ENCODE results near the gene RAB38.

Gene RAB38

DNA sequence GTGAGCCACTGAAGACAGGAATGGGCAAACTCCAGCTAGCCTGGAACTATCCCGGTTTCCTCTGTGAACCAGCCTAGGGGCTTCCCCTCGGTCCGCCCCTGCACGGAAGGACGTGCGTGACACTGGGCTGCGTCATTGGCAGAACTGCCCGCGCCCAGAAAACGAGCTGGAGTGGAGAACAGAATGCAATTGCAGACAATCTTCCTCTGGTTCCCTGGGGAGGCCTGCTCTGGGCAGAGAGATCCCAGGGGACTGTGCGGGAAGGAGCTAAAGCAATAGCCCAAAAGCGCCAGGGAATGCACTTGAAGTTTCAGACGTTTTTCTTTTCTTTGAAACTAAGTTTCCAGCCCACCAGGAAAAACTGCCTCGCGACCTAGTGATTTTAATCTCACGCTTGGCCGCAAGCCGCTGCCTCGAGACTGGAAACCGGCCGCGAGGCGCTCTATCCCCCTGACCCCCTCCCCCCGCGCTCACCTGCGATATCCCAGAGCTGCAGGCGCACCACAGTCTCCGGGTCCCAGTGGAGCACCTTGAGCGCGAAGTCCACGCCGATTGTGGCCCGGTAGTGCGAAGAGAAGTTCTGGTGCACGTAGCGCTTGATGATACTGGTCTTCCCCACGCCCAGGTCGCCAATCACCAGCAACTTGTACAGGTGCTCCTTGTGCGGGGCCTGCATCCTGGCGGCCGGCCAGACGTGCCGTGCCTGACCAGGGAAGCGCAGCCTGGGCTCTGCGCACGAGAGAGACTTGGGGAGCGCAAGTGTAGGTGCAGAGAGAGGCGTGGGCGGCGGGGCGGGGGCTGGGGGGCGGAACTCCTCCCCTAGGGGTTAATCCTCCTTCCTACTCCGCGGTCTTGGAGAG is at the start of gene RAB38:
TSS of gene RAB38 (minus strand) at position 735 of the 860 bp plus-strand sequence. CDS start at position 676, 59 bp downstream.
- DNase-seq = no peak

DNA sequence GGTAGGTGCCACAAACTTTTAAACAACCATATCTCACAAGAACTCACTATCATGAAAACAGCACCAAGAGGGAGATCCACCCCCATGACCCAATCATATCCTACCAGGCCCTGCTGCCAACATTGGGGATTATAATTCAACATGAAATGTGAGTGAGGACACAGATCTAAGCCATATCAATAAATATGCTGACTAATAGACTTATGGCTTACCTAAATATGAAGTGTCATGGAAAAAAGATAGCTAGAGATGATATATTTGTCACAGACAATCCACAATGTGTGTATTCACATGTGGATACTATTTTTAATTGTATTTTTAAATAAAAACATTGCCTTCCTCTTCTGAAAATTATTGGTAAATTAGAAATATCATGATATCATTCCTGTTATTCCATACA is 38.2 kb upstream of the RAB38 start:
- DNase-seq = no peak

DNA sequence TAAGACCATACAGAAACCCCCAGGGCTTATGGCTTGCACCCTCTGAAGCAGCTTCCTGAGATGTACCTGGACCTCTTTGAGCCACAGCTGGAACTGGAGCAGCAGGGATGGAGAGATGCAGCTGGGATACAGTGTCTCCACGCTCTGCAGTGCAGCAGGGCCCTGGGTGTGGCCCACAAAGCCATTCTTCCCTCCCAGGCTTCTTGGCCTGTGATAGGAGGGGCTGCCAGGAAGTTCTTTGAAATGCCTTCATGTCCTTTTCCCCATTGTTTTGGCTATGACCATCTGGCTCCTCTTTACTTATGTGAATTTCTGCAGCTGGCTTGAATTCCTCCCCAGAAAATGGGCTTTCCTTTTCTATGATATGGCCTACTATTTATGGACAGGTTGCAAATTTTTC is 37.1 kb upstream of the RAB38 start:
- DNase-seq = no peak

DNA sequence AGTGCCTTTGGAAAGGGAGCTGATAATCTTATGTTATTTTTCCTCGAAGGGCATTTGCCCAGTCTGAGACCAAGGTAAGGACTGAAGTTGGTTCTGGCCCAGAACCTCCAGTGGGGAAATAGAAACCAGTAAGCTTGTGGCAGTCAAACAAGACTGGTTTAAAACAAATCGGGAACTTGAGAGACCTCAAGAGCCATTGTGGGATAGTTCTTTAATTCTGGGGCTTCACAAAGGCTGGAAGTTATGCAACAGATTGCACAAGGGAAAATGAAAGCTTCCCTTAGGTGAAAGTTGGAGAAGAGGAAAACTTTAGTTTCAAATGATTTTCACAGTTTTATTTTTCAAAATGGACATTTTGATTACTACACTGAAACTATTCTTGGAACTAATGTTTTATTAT is 33.5 kb upstream of the RAB38 start:
- no peak for DNase-seq

DNA sequence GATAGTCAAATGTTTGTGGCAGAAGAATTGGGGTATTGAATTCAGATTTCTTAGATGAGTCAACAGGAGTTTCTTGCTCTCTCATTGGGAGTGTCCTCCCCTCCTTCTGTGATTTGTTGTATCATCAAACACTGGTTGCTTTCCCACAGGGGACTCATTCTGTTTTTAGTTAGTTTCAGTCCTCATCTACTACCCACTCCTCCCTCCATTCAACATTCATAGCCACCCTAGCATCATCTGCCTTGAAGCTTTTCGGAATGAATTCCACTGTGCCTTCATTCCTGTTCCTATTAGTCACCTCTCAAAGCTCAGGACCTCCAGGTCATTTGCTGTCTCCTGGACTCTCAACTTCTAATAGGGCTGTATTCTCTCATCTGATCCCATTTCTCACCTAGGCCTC is 31.5 kb upstream of the RAB38 start:
- DNase-seq = no peak

DNA sequence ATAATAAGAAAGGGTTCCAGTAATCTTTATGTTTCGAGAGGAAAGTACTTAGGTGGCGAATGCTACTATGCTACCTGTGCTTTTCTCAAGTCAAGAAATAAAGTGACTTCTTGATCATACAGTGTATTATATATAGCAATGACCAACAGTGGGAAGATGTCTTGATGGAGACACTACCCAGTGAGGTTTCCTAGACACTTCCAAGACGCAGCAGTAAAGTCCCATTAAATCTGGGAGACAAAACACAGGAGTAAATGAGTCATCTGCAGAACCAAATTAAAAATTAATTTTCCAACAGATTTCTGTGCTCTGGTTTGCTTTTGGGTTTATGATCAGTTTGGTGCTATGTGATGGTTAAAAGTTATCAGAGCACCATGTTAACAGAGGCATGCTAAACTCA is 29.1 kb upstream of the RAB38 start:
- DNase-seq = no peak

DNA sequence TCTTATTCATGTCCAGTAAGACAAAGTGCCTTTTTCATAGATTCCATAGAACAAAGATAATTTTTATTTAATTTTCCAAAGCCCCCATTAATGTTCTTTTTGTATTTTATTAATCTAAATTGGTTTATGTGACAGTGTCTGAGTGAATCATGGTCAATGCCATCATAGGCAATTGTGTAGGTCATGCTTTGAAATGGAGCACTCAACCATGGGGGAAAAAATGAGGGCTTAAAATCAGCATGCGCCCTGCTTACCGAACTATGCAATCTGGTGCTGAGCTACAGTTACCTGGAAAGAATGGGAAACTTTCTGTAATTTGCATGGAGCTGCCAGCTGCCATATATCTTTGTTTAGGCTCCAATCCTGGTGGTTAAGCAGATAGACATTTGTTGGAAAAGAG is 28.4 kb upstream of the RAB38 start:
- DNase-seq = no peak

DNA sequence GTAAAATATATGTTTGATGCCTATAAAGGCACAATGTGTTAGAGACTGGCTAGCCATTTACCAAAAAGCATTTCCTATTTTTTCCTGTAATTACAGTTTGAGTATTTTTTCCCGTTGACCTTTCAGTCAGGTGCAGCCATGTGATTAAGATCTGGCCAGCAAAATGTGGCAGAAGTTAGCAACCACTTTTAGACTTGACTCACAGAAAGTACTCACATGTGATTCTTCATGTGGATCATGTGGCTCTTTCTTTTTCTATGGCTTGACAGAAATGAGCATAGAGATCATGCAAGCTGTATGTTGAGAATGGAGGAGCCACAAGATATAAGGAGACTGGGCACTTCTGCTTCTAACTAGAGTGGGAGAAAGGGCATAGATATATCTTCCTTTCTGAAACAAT is 27.3 kb upstream of the RAB38 start:
- DNase-seq = no peak

DNA sequence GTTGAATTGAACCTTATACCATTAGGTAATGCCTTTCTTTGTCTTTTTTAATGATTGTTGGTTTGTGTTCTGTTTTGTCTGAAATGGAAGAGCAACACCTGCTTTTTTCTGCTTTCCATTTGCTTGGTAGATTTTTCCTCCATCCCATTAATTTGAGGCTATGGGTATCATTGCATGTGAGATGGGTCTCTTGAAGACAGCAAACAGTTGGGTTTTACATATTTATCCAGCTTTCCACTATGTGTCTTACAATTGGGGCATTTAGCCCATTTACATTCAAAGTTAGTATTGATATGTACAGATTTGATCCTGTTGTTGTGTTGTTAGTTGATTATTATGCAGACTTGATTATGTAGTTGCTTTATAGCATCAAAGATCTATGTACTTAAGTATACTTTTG is 21.1 kb upstream of the RAB38 start:
- DNase-seq = no peak

DNA sequence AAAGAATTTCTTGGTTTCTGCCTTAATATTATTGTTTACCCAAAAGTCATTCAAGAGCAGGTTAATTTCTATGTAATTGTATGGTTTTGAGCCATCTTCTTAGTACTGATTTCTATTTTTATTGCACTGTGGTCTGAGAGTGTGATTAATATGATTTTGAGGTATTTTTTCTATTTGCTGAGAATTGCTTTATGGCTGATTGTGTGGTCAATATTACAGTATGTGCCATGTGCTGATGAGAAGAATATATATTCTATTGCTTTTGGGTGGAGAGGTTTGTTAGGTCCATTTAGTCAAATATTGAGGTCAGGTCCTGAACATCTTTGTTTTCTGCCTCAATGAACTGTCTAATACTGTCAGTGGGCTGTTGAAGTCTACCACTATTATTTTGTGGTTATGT is 20.7 kb upstream of the RAB38 start:
- no peak for DNase-seq

DNA sequence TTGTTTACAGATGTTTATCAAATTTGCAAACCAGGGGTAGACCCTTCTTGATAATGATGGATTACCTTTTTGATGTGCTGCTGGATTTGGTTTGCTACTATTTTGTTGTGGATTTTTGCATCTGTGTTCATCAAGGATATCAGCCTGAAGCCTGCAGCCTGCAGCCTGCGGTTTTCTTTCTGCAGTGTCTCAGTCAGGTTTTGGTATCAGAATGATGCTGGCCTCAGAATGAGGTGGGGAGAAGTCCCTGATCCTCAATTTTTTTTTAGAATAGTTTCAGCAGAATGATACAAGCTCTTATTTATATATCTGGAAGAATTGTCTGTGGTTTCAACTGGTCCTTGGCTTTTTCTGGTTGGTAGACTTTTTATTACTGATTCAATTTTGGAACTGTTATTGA is 19.7 kb upstream of the RAB38 start:
- DNase-seq = no peak

DNA sequence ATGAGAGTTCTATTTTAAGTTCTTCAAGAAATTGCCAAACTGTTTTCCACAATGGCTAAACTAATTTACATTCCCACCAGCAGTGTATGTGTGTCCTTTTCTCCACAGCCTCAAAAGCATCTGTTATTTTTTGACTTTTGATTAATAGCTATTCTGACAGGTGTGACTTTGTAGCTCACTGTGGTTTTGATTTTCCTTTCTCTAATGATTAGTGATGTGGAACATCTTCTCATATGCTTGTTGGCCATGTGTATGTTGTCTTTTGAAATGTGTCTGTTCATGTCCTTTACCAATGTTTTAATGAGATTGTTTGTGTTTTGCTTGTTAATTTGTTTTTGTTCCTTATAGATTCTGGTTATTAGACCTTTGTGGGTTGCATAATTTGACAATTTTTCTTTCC is 18.0 kb upstream of the RAB38 start:
- DNase-seq = no peak

DNA sequence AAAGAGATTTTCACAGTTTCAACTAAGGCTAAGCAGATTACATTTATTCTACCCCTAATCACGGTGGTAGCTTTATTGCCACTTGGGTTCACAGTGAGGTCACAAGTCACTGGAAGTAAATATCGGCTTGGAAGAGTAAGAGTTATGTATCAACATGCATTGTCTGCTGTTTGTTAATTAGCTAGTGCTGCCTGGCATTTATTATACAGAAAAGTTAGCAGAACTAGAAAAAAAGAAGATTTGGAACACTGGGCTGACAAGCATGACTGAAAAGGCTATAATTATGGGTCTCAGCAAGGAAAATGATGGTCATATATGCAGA is 13.7 kb upstream of the RAB38 start:
- DNase-seq = no peak

DNA sequence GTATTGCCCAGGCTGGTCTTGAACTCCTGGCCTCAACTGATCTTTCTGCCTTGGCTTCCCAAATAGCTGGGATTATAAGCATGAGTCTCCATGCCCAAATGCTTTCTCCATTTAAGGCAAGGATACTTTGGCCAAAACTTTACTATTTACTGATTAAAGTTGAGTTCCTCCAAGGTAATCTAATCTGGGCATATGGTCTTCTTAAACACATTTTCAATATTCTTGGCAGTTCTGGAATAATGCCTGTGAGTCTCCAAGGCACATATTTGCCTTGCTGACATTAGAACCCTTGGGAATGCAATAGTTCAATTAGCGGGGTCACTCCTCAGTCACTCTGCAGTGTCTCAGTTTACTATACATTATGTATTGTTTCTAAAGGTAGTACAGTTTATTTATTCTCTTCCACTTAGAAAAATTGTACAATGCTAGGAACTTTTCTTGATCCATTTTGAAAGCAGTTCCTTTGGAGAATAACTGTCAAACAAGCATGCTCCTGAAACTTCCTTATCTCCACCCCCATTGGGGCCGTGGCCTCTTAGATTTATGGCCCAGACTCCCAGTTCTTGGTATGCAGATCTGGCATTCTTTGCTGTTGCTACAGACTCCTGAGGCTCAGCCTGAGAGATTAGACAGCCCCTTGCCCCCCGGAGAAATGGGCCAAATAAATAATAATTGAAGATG is 13.1 kb upstream of the RAB38 start:
- DNase-seq = no peak

DNA sequence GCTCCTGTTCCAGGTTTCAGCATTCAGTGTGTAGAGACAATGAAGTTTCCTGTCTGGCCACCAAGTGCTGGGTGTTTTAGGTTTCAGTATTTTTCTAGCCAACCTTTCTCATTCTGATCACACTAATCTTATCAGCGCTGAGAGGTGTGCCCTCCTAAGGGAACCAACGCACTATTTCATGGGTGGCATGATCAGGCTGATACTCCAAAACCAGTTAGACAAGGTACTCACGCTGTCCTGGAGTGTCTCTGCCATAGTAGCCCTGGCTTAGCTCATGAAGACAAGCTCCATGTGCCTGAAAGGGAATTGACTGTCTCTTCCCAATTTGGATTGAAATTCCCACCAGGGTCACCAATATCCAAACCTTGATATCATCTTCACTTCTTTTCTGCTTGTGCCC is 8.0 kb upstream of the RAB38 start:
- DNase-seq = no peak

DNA sequence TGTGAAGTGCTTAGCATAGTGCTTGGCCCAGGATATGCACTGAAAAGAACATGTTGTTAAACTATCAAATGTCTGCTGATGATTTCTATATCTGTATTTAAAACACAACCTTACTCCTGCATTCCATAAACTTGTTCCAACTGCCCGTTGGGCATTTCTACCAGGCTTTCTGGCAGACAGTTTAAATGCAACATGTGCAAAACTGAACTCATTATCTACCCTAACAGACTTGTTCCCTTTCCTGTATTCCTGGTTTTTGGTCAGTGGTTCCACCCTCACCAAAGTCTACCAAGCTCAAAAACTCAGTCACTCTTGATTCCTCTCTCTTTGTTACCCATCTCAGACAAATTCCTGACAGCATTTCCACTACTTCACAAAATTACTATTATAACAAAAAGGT is 6.5 kb upstream of the RAB38 start:
- DNase-seq = no peak

DNA sequence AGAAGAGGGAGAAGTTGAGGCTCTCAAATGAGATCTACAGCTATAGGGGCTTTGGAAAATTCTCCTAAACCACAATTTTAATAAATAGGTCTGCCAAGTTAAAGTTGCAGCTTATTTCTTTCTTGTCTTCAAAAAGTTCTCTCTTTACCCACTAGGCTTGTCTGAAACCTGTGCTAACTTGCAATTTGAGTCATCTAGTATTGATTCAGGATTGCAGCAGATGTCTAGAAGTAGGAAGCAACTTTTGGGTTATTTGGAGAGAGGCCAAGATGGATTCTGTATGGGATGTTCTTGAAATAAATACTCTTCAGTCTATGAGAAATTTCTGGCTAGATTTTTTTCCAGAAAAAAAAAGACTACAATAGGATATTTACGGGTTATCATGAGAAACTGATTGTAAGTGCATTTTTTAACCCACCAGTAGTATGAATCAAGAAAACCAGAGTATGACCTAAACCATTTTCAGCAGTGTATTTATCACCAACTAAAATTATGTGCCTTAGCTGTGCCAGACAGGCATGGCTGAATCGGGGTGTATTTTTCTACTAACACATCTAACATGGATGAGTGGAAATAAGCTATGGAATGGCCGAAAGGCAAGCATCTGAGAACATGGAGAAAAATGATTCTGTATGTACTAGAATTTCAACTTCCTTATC is 4.9 kb upstream of the RAB38 start:
- DNase-seq = no peak

DNA sequence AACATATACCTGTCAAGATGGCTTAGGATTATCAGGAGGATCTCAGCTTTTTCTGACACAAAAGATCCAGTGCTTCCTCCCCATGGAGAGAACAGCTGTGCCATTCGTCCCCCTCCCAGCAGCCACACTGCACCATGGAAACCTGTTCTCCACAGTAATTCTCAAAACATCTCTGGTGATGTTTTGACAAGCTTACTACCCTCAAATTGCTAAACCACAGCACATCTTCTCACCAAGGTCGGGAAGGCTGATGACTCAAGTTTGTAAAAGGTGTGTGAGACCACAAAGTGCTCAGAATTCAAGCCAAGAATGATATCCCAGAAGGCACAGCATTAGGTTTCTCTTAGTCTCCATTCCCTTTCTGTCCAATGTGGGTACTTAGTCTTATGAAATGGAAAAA is 3.9 kb upstream of the RAB38 start:
- DNase-seq = no peak

DNA sequence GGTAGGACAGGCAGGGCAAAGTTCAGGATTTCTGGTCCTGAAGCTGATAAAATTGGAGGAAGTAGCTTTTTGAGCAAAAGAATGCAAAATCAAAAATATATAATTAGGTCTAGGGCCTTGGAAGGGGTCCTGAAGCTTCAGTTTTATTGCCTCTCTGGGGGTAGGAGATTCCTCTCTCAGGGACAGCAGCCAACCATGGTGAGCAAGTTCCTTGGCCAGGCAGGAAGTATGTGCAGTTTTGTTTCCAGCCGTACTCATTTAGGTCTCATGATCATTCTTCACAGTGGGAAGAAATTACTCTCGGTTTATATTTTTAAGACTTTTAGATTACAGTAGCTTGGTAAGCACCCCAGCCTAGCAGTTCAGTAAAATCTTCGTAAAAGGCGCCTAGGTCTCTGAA is 2.9 kb upstream of the RAB38 start:
- no peak for DNase-seq

DNA sequence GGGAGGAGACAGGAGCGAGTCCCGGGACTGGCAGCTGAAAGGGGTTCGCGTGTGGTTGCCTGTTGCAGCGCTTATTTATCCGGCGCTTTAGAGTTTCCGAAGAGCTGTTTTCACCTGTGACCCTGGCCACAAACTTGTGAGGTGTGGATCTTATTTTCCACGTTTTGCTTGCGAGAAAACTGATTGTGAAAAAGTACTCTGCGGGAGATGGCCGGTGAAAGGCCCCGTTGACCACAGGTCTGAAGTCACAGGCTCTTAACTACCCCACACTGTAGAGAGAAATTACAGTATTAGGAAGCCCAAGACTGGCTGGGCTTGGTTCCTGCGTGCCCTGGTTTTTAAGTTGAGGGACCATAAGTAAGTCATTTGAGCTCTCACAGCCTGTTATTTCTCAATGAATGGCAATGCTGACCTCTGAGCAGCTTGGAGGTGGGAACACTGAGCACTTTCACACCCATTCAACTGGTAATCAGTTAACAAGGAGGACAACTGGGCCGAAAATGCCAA is 379 bp upstream of the RAB38 start:
- no peak for DNase-seq

DNA sequence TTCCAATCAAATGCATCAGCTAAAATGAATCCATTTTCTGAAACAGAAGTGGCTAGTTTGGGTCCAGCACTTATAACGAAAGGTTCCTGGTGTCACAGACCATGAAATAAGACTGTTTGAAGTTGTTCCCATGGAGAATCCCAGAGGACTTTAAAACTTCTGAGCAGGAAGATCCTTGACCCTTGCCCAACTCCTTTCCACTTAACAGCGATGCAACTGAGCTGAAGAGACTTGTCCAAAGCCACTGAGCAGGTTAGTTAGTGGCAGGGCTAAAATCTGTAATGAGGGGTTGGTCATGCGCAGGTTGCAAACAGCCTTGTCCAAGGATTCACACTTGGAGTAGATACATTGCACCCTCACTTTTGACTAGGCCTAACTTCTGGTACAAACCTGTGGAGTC is 1.3 kb downstream of the RAB38 start:
- no peak for DNase-seq

DNA sequence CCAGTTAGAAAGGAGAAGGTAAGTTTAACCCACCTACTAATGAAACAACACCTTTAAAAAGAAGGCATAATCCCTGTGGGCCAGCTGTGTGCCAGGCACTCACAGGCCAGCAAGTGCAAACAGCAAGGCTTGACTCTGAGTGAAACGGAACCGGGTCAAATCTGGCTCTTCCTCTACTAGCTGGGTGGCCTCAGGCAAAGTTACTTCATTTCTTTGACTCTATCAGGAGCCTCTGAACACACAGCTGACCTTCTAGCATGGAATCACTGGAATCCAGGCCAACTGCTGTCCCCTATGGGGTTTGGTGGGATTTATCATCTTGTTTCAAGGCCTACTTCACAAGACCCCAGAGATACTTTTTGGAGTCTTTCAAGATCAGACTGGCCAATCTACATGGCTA is 3.3 kb downstream of the RAB38 start:
- DNase-seq = no peak

DNA sequence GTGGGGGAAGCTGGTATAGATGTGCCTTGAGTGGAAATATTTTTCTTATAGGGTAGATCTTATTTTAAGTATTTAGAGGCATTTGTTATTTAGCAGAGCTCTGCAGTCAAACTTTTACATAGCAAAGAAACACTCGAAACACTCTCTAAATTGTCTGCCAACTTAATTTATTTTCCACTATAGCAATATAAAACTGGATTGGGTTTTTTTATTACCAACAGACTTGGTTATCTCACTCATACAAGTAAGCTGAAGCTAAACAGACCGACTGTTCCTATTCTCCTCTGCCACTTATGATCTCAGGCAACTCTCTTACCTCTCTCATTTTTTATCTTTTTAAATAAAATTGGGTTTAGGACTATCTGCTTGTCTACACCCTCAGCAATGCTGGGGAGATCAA is 4.6 kb downstream of the RAB38 start:
- DNase-seq = no peak

DNA sequence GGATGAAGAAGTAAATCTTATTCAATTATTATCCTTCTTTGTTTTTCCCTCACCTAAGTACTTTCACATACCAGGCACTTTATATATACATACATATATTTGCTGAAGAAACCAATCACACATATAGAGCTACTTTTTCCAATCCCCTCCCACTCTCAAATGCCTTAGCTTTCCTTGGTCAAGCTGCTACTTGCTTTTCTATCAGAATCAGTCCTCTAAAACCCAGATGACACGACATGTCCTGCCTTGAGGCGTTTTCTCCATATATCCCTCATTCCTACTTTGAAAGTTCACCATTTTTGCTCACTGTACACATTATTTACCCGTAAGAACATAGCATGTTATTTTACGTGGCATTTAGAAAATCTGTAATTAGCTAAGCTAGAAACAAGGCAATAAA is 5.4 kb downstream of the RAB38 start:
- DNase-seq = no peak

Measured in GOT3 (cell line).